Subcutaneous abdominal adipose tissue (tissue), 5 donors: ENCODE data around the gene RTCB.

Experiments used
- H3K27ac ChIP-seq: one replicate; pipeline ENCODE4 v1.7.0; 2013; ENCODE audit warnings: low read depth, mild to moderate bottlenecking, inconsistent platforms, low read length, moderate library complexity
- H3K27me3 ChIP-seq, 5 donors: one replicate each; pipeline ENCODE4 v1.7.0; 2013; ENCODE audit warnings: low read length in 5 of 5, inconsistent platforms in 1 of 5; ENCODE audit not compliant: control insufficient read depth in 5 of 5, insufficient read depth in 4 of 5
- H3K36me3 ChIP-seq, 5 donors: one replicate each; pipeline ENCODE4 v1.7.0; 2013; ENCODE audit warnings: low read length in 5 of 5; ENCODE audit not compliant: control insufficient read depth in 5 of 5, insufficient read depth in 5 of 5
- H3K4me1 ChIP-seq, 5 donors: one replicate each; pipeline ENCODE4 v1.7.0; 2013; ENCODE audit warnings: low read length in 5 of 5, mild to moderate bottlenecking in 3 of 5, moderate library complexity in 1 of 5; ENCODE audit not compliant: control insufficient read depth in 5 of 5, insufficient read depth in 5 of 5
- H3K4me3 ChIP-seq, 5 donors: one replicate each; pipeline ENCODE4 v1.7.0; 2013; ENCODE audit warnings: low read length in 5 of 5, low read depth in 1 of 5
- H3K9ac ChIP-seq, 5 donors: one replicate each; pipeline ENCODE4 v1.7.0; 2013; ENCODE audit warnings: low read length in 5 of 5, mild to moderate bottlenecking in 4 of 5, moderate library complexity in 3 of 5
- H3K9me3 ChIP-seq, 5 donors: one replicate each; pipeline ENCODE4 v1.7.0; 2013; ENCODE audit warnings: low read length in 5 of 5; ENCODE audit not compliant: control insufficient read depth in 5 of 5
- donor health status: healthy.
- donor health status: healthy.
- donor health status: healthy.
- donor health status: healthy.
- donor health status: healthy.

Gene RTCB

GRCh38 chr22:32417906-32418305 is 5.9 kb upstream of the RTCB start:
- H3K4me3 ChIP-seq = no peak overlapping the region
- H3K9ac ChIP-seq = no peak overlapping the region
- H3K27ac ChIP-seq = no peak overlapping the region
- H3K9me3 ChIP-seq = no peaks in the 10 kb centered on the region
- no peaks in the 10 kb centered on the region for H3K4me1 ChIP-seq
- no peaks in the 10 kb centered on the region for H3K36me3 ChIP-seq
- H3K27me3 ChIP-seq = peaks cover 2 to 21% (median 8%) of the 10 kb centered on the region in 5 donors

GRCh38 chr22:32416556-32417085 is 4.6 kb upstream of the RTCB start:
- H3K9ac ChIP-seq = no peak overlapping the region

GRCh38 chr22:32414191-32414590 is 2.1 kb upstream of the RTCB start:
- Histone ChIP-seq H3K4me3 (no peak overlapping the region), H3K4me1 (peaks cover 6 to 24% (median 23%) of the 10 kb centered on the region in 5 donors), H3K27ac (no peak overlapping the region), H3K36me3 (peaks cover 0 to 2% (median 0%) of the 10 kb centered on the region in 5 donors), H3K9ac (no peak overlapping the region), H3K9me3 (no peaks in the 10 kb centered on the region), H3K27me3 (peaks cover 0 to 8% (median 0%) of the 10 kb centered on the region in 5 donors)

More at GRCh38 chr22:32416556-32417085, 4.6 kb upstream of the RTCB start:
- Histone ChIP-seq H3K27ac (no peak overlapping the region), H3K4me3 (no peak overlapping the region), H3K9me3 (no peaks in the 10 kb centered on the region), H3K36me3 (no peaks in the 10 kb centered on the region), H3K27me3 (peaks cover 2 to 10% (median 6%) of the 10 kb centered on the region in 5 donors), H3K4me1 (peaks cover 0 to 7% (median 5%) of the 10 kb centered on the region in 5 donors)

GRCh38 chr22:32413719-32414118 is 1.7 kb upstream of the RTCB start:
- H3K9ac ChIP-seq = no peak overlapping the region
- no peak overlapping the region for H3K4me3 ChIP-seq
- H3K36me3 ChIP-seq = peaks cover 0 to 2% (median under 1%) of the 10 kb centered on the region in 5 donors
- H3K27me3 ChIP-seq = peaks cover 0 to 8% (median 0%) of the 10 kb centered on the region in 5 donors
- H3K9me3 ChIP-seq = no peaks in the 10 kb centered on the region
- H3K27ac ChIP-seq = no peak overlapping the region
- H3K4me1 ChIP-seq = peaks cover 6 to 24% (median 23%) of the 10 kb centered on the region in 5 donors

- Histone ChIP-seq H3K9ac (peak overlapping the region; percentile 90 to 98 (median 95)), H3K27ac (peak overlapping the region; percentile 39), H3K4me1 (peaks cover 6 to 30% (median 24%) of the 10 kb centered on the region in 5 donors), H3K9me3 (no peaks in the 10 kb centered on the region), H3K36me3 (peaks cover 17 to 24% (median 20%) of the 10 kb centered on the region in 5 donors), H3K4me3 (peak overlapping the region; percentile 90 to 99 (median 98)), H3K27me3 (no peaks in the 10 kb centered on the region)
Measured at GRCh38 chr22:32411402-32411801, 645 bp downstream of the RTCB start.

- Histone ChIP-seq H3K27me3 (no peaks in the 10 kb centered on the region), H3K4me3 (peak overlapping the region; percentile 90 to 99 (median 98)), H3K9ac (peak overlapping the region; percentile 90 to 98 (median 95)), H3K9me3 (no peaks in the 10 kb centered on the region), H3K4me1 (peaks cover 6 to 32% (median 24%) of the 10 kb centered on the region in 5 donors), H3K27ac (no peak overlapping the region), H3K36me3 (peaks cover 24 to 33% (median 28%) of the 10 kb centered on the region in 5 donors)
Measured at GRCh38 chr22:32410459-32410858, 1.6 kb downstream of the RTCB start.

GRCh38 chr22:32409977-32410376 is 2.1 kb downstream of the RTCB start:
- H3K9me3 ChIP-seq = no peaks in the 10 kb centered on the region
- H3K4me1 ChIP-seq = peaks cover 6 to 32% (median 24%) of the 10 kb centered on the region in 5 donors
- no peak overlapping the region for H3K27ac ChIP-seq
- no peaks in the 10 kb centered on the region for H3K27me3 ChIP-seq
- peaks cover 28 to 38% (median 32%) of the 10 kb centered on the region in 5 donors for H3K36me3 ChIP-seq
- H3K9ac ChIP-seq = peak overlapping the region in 3 of 5 donors; percentile 90 to 98 (median 96)
- H3K4me3 ChIP-seq = no peak overlapping the region

GRCh38 chr22:32407936-32408335 is 4.1 kb downstream of the RTCB start:
- H3K9ac ChIP-seq = no peak overlapping the region
- peaks cover 6 to 32% (median 24%) of the 10 kb centered on the region in 5 donors for H3K4me1 ChIP-seq
- no peaks in the 10 kb centered on the region for H3K27me3 ChIP-seq
- no peak overlapping the region for H3K27ac ChIP-seq
- no peak overlapping the region for H3K4me3 ChIP-seq
- peaks cover 37 to 59% (median 43%) of the 10 kb centered on the region in 5 donors for H3K36me3 ChIP-seq
- H3K9me3 ChIP-seq = no peaks in the 10 kb centered on the region

- H3K4me3 ChIP-seq = no peak overlapping the region
- H3K27ac ChIP-seq = no peak overlapping the region
- H3K9me3 ChIP-seq = no peaks in the 10 kb centered on the region
- H3K36me3 ChIP-seq = peaks cover 37 to 63% (median 43%) of the 10 kb centered on the region in 5 donors
- H3K9ac ChIP-seq = no peak overlapping the region
- H3K4me1 ChIP-seq = peaks cover 6 to 29% (median 20%) of the 10 kb centered on the region in 5 donors
- H3K27me3 ChIP-seq = no peaks in the 10 kb centered on the region
Measured at GRCh38 chr22:32407312-32407711, 4.7 kb downstream of the RTCB start.

GRCh38 chr22:32404021-32404420 is 8.0 kb downstream of the RTCB start:
- no peak overlapping the region for H3K4me3 ChIP-seq
- H3K27ac ChIP-seq = no peak overlapping the region
- no peak overlapping the region for H3K9ac ChIP-seq
- H3K4me1 ChIP-seq = peaks cover 0 to 8% (median 0%) of the 10 kb centered on the region in 5 donors
- H3K9me3 ChIP-seq = no peaks in the 10 kb centered on the region
- H3K36me3 ChIP-seq = peaks cover 61 to 96% (median 75%) of the 10 kb centered on the region in 5 donors
- H3K27me3 ChIP-seq = no peaks in the 10 kb centered on the region
